Prostate gland (tissue), 2 donors: ENCODE results near the gene OR4C6.

Source experiments
- CTCF ChIP-seq, 4 experiments: fragments of 200-600 bp in 2 of 4; fragments of 450-650 bp in 2 of 4; sonication (generic) in 2 of 4; IDR thresholded peaks; 1 replicate in 3 of 4; 2 replicates in 1 of 4; pipeline ENCODE4 v1.5.1; 2016 to 2019; ENCODE audit warnings: antibody characterized with exemption in 4 of 4, mild to moderate bottlenecking in 2 of 4, moderate library complexity in 2 of 4
- POLR2A ChIP-seq: fragments of 450-650 bp; IDR thresholded peaks from one replicate; pipeline ENCODE4 v1.6.1; 2016; ENCODE audit warnings: antibody characterized with exemption, mild to moderate bottlenecking
- POLR2AphosphoS5 ChIP-seq: sonication (generic); formaldehyde crosslinking; IDR thresholded peaks from one replicate; pipeline ENCODE4 v1.6.1; 2017; ENCODE audit warnings: antibody characterized with exemption

GRCh38 chr11:55673860-55674259, 11.9 kb downstream of the OR4C6 start:
- no peak for TF ChIP-seq CTCF (IDR thresholded peaks at IDR 0.05)
- no peak for TF ChIP-seq POLR2AphosphoS5
- no peak for TF ChIP-seq POLR2A
